Right forelimb (tissue), 1 donor: ENCODE data around the gene SERPINA3.

Source experiments
- DNase-seq: peaks from one replicate; pipeline ENCODE4 v3.0.0-alpha.2; 2018

SERPINA3 gene

GRCh38 chr14:94659901-94660300 lies 47.7 kb downstream of the SERPINA3 start:
- peak; percentile 4 for DNase-seq

- peak; percentile 37 for DNase-seq
Measured at GRCh38 chr14:94660306-94660946, 48.2 kb downstream of the SERPINA3 start.

GRCh38 chr14:94663538-94663937 lies 51.3 kb downstream of the SERPINA3 start:
- DNase-seq = no peak

GRCh38 chr14:94663965-94664704 lies 51.9 kb downstream of the SERPINA3 start:
- peak; percentile 29 for DNase-seq

GRCh38 chr14:94665121-94665520 lies 52.9 kb downstream of the SERPINA3 start:
- DNase-seq = peak; percentile 38

GRCh38 chr14:94665544-94665943 lies 53.4 kb downstream of the SERPINA3 start:
- DNase-seq = no peak

- peak; percentile 20 for DNase-seq
Measured at GRCh38 chr14:94670692-94671285, 58.6 kb downstream of the SERPINA3 start.

GRCh38 chr14:94671870-94672444 lies 59.8 kb downstream of the SERPINA3 start:
- DNase-seq = peak; percentile 22

GRCh38 chr14:94673071-94673470 lies 60.9 kb downstream of the SERPINA3 start:
- DNase-seq = peak; percentile 19
